ENCODE measurements around the gene MFSD1.
"Not testable (repeated sequence)": the region's sequence is repeated elsewhere in the genome, so short reads cannot be mapped to it uniquely, and the experiment has no call there.

GRCh38 chr3:158791590-158791920 is 10.3 kb upstream of the MFSD1 start:
- not testable (repeated sequence) for TF ChIP-seq EP300, POLR2AphosphoS5, POLR2A (IDR thresholded peaks at IDR 0.05)
- TF ChIP-seq, protein P1, sequence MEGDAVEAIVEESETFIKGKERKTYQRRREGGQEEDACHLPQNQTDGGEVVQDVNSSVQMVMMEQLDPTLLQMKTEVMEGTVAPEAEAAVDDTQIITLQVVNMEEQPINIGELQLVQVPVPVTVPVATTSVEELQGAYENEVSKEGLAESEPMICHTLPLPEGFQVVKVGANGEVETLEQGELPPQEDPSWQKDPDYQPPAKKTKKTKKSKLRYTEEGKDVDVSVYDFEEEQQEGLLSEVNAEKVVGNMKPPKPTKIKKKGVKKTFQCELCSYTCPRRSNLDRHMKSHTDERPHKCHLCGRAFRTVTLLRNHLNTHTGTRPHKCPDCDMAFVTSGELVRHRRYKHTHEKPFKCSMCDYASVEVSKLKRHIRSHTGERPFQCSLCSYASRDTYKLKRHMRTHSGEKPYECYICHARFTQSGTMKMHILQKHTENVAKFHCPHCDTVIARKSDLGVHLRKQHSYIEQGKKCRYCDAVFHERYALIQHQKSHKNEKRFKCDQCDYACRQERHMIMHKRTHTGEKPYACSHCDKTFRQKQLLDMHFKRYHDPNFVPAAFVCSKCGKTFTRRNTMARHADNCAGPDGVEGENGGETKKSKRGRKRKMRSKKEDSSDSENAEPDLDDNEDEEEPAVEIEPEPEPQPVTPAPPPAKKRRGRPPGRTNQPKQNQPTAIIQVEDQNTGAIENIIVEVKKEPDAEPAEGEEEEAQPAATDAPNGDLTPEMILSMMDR (IDR thresholded peaks at IDR 0.05), result not testable (repeated sequence)
